ENCODE measurements around the gene HOXC4.

Gene HOXC4

GRCh38 chr12:54016478-54016964, 37.1 kb upstream of the HOXC4 start (continued):
- TF ChIP-seq TSHZ1 (tag by site-specific recombination; IDR thresholded peaks at IDR 0.05; ENCODE audit: borderline replicate concordance) (no peak), ZNF175 (tag by site-specific recombination; IDR thresholded peaks at IDR 0.05) (no peak), ZNF416 (tag by site-specific recombination; IDR thresholded peaks at IDR 0.05) (no peak), SALL2 (tag by site-specific recombination; IDR thresholded peaks at IDR 0.05; ENCODE audit: borderline replicate concordance) (no peak), ZNF629 (tag by site-specific recombination; IDR thresholded peaks at IDR 0.05) (no peak), ZNF133 (tag by site-specific recombination; IDR thresholded peaks at IDR 0.05) (no peak), ZNF248 (tag by site-specific recombination; IDR thresholded peaks at IDR 0.05) (no peak), MYNN (tag by site-specific recombination; IDR thresholded peaks at IDR 0.05; ENCODE audit: borderline replicate concordance) (peak; percentile 39; the same call in 1 of the 2 replicates), ZNF391 (tag by site-specific recombination; IDR thresholded peaks at IDR 0.05; ENCODE audit: borderline replicate concordance, low read depth) (no peak), ZBTB48 (tag by site-specific recombination; IDR thresholded peaks at IDR 0.05) (no peak)

- no peaks in the 10 kb centered on the region for H3K36me3 ChIP-seq (ENCODE audit: control insufficient read depth in 2 of 2, insufficient read depth in 1 of 2, low read length in 2 of 2)
- POLR2A ChIA-PET = interaction anchor here (0.7 to 2.5 kb wide), 30 partner anchors 8 to 1011 kb away, joined by 3 to 39 read pairs (median 6); partner anchors contain the start of genes ATP5MC2, CBX5, EIF4B and HNRNPA1
- H3K9me3 ChIP-seq (ENCODE audit: control insufficient read depth, insufficient read depth, low read depth, low read length) = no peaks in the 10 kb centered on the region
- H3K4me1 ChIP-seq (ENCODE audit: control insufficient read depth, insufficient read depth, low read length) = peaks cover 45% of the 10 kb centered on the region
- CTCF ChIA-PET = interaction anchor here (0.8 to 3.8 kb wide), 15 partner anchors 10 to 362 kb away, joined by 3 to 23 read pairs (median 4); partner anchors contain the start of genes HOXC10, HOXC5, HOXC6 and HOXC8
- peak overlapping the region; percentile 81 for H3K4me3 ChIP-seq (ENCODE audit: low read depth, low read length)
- peak overlapping the region; percentile 100 for H3K27ac ChIP-seq (ENCODE audit: extremely low read depth, low read depth, low read length)
- TF ChIP-seq SP3 (tag by site-specific recombination; IDR thresholded peaks at IDR 0.05) = no peak
- TF ChIP-seq ZNF785 (tag by site-specific recombination; IDR thresholded peaks at IDR 0.05) = no peak
- TF ChIP-seq AEBP2 (tag by site-specific recombination; IDR thresholded peaks at IDR 0.05; ENCODE audit: borderline replicate concordance) = no peak; the same call in 1 of the 2 replicates
- TF ChIP-seq ZNF513 (tag by site-specific recombination; IDR thresholded peaks at IDR 0.05) = 0 out of 2 replicates have a peak, but pooled peaks have one; percentile 48
- TF ChIP-seq HOXA7 (CRISPR knock-in tag; IDR thresholded peaks at IDR 0.05; ENCODE audit: borderline replicate concordance) = no peak
- no peak for TF ChIP-seq ZNF48 (tag by site-specific recombination; IDR thresholded peaks at IDR 0.05)
- peak; percentile 70 for TF ChIP-seq IKZF3 (tag by site-specific recombination; IDR thresholded peaks at IDR 0.05)
- no peak for TF ChIP-seq ZNF639 (tag by site-specific recombination; IDR thresholded peaks at IDR 0.05)
- no peak for TF ChIP-seq PRDM6 (tag by site-specific recombination; IDR thresholded peaks at IDR 0.05)
- TF ChIP-seq ZNF555 (tag by site-specific recombination; conservative IDR thresholded peaks at IDR 0.05) = no peak
- TF ChIP-seq ZNF777 (tag by site-specific recombination; IDR thresholded peaks at IDR 0.05; ENCODE audit: borderline replicate concordance) = no peak
- no peak; the same call in 1 of the 2 replicates for TF ChIP-seq ZNF654 (tag by site-specific recombination; IDR thresholded peaks at IDR 0.05; ENCODE audit: low read depth)
- no peak for TF ChIP-seq ZNF266 (tag by site-specific recombination; IDR thresholded peaks at IDR 0.05; ENCODE audit: low read depth)
- no peak for TF ChIP-seq ZNF423 (tag by site-specific recombination; IDR thresholded peaks at IDR 0.05)
- peak; percentile 99 for TF ChIP-seq SCRT2 (tag by site-specific recombination; IDR thresholded peaks at IDR 0.05)
- no peak for TF ChIP-seq ZNF549 (tag by site-specific recombination; IDR thresholded peaks at IDR 0.05)
- TF ChIP-seq ZNF223 (tag by site-specific recombination; IDR thresholded peaks at IDR 0.05) = no peak
Measured at GRCh38 chr12:54017027-54017788, 36.4 kb upstream of the HOXC4 start.

Measured in HEK293 (cell line).